Right lobe of liver (tissue), 4 donors: ENCODE results near the gene FBLN1.

Experiments
- CTCF ChIP-seq, 4 donors: fragments of 200-600 bp in 3 of 4; fragments of 450-650 bp in 1 of 4; IDR thresholded peaks; one replicate each; pipeline versions ENCODE4 v1.5.1 to v1.8.0; 2016 to 2022; ENCODE audit warnings: antibody characterized with exemption in 4 of 4, mild to moderate bottlenecking in 2 of 4
- POLR2A ChIP-seq: fragments of 450-650 bp; IDR thresholded peaks from one replicate; pipeline ENCODE4 v1.6.1; 2017; ENCODE audit warnings: antibody characterized with exemption, mild to moderate bottlenecking
- donor health status: DM: no; HTN: no; CAD: no.
- donor health status: DM: no; HTN: no; CAD: no.
- donor health status: DM: no; HTN: yes; CAD: no.

GRCh38 chr22:45468872-45469271 is 33.8 kb upstream of the FBLN1 start:
- TF ChIP-seq CTCF (IDR thresholded peaks at IDR 0.05) (no peak), POLR2A (no peak)
